Natural killer cell (primary cell): ENCODE measurements around the gene BYSL. TPM values are rescaled to one million over a fixed set of nuclear protein-coding genes. Genes with fewer than 3 reads are reported as not detected.
"Not testable (repeated sequence)": the region's sequence is repeated elsewhere in the genome, so short reads cannot be mapped to it uniquely, and the experiment has no call there.

Experiments
- ATAC-seq, 3 donors: fragments of 150-1000 bp in 2 of 3; fragments of 200-7000 bp in 1 of 3; cut with Tn5 transposase; 1 replicate in 1 of 3; 2 replicates in 2 of 3; pipeline ENCODE4 v1.10.0; 2021; ENCODE audit warnings: mild to moderate bottlenecking in 2 of 3, moderate library complexity in 2 of 3
- DNase-seq, 2 donors: peaks; one replicate each; pipeline versions ENCODE4 v3.0.0 to v3.0.0-alpha.2; 2013 to 2021; ENCODE audit warnings: mixed read lengths in 1 of 2
- H3K27ac ChIP-seq: one replicate; pipeline ENCODE4 v1.5.1; 2013; ENCODE audit warnings: mild to moderate bottlenecking, low read length
- H3K27me3 ChIP-seq: one replicate; pipeline ENCODE4 v1.6.1; 2013; ENCODE audit warnings: low read length; ENCODE audit not compliant: control insufficient read depth, insufficient read depth
- H3K36me3 ChIP-seq: one replicate; pipeline ENCODE4 v1.6.1; 2013; ENCODE audit warnings: low read length; ENCODE audit not compliant: control insufficient read depth, insufficient read depth
- H3K4me1 ChIP-seq: one replicate; pipeline ENCODE4 v1.6.1; 2013; ENCODE audit warnings: low read length; ENCODE audit not compliant: control insufficient read depth, insufficient read depth
- H3K4me3 ChIP-seq: one replicate; pipeline ENCODE4 v1.5.1; 2013; ENCODE audit warnings: low read length
- H3K9me3 ChIP-seq: one replicate; pipeline ENCODE4 v1.6.1; 2013; ENCODE audit warnings: low read length; ENCODE audit not compliant: control insufficient read depth, insufficient read depth
- H3K27ac Mint-ChIP-seq, 2 donors: one replicate each; pipeline ENCODE4 v1.8.0; 2022; ENCODE audit warnings: mild to moderate bottlenecking in 2 of 2, mixed read lengths in 2 of 2, moderate library complexity in 1 of 2
- H3K27me3 Mint-ChIP-seq, 2 donors: one replicate each; pipeline ENCODE4 v1.8.0; 2022; ENCODE audit warnings: low read depth in 2 of 2, mixed read lengths in 2 of 2
- H3K36me3 Mint-ChIP-seq: one replicate; pipeline ENCODE4 v1.8.0; 2022; ENCODE audit warnings: mixed read lengths
- H3K4me1 Mint-ChIP-seq, 2 donors: one replicate each; pipeline ENCODE4 v1.8.0; 2022; ENCODE audit warnings: mixed read lengths in 2 of 2
- H3K4me3 Mint-ChIP-seq: one replicate; pipeline ENCODE4 v1.8.0; 2022; ENCODE audit warnings: mild to moderate bottlenecking, moderate library complexity, mixed read lengths
- H3K9me3 Mint-ChIP-seq, 2 donors: one replicate each; pipeline ENCODE4 v1.8.0; 2022; ENCODE audit warnings: mixed read lengths in 2 of 2
- WGBS: methylation state at CpG from one replicate; pipeline ENCODE4 v1.1.7; 2013; ENCODE audit warnings: missing lambda C conversion rate; ENCODE audit not compliant: insufficient coverage; 5-methylcytosine and 5-hydroxymethylcytosine counted together
- intact Hi-C: fragments of 100-400 bp; cut with micrococcal nuclease; formaldehyde crosslinking; loops from one replicate; pipeline ENCODE4 v1.14.2; 2022
- total RNA-seq, 4 donors: library from RNA; stranded (reverse); fragments of 120-200 nt in 1 of 4; gene quantifications; one replicate each; pipeline versions ENCODE4 v1.2.3 to v1.2.4, GENCODE V29; 2013 to 2022
- TF ChIP-seq, protein P1 (sequence below): fragments of 200-600 bp; IDR thresholded peaks from one replicate; pipeline ENCODE4 v1.8.0; 2022; ENCODE audit warnings: antibody characterized with exemption

BYSL gene
- total RNA-seq, 3 donors from 2014 or later (not counting 1 experiment from before 2014, with no cell fraction given) = 5.4 to 11.6 (median 5.7) TPM

DNA sequence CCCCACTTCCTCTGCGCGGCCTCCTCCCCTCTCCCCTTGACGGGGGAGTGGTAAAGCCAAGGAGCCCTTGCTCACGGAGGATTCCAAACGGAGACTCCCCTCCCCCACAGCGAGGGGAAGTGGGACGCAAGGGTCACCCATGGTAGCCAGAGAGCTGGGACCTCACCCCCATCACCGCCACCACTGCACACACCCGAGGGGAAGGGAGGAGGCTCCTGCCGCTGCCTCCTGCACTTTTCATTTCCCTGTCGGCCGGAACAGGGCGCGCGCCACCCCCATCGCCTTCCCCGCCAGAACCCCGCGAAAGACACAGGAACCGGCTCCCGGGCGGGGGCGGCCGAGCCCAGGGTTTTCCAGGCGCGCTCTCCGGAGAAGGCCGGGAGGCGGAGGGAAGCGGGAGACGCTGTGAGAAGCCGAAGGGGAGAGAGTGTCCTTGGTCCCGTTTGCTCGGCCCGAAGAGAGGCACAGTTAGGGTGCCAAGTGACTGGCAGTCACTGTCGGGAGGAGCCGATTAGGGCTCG lies 19.5 kb downstream of the BYSL start:
- Histone ChIP-seq H3K9me3 (no peaks in the 10 kb centered on the region), H3K36me3 (peaks cover 23% of the 10 kb centered on the region), H3K4me3 (peak overlapping the region; percentile 92), H3K27me3 (no peaks in the 10 kb centered on the region), H3K27ac (peak overlapping the region; percentile 61), H3K4me1 (peaks cover 62% of the 10 kb centered on the region)
- intact Hi-C loops = no loop called here
- under 1% methylated on average over 34 of the region's 38 CpGs for WGBS
- Mint-ChIP-seq H3K4me1 (peaks cover 58 to 70% of the 10 kb centered on the region in 2 donors), H3K27ac (peak overlapping the region; percentile 88 to 95), H3K4me3 (peak overlapping the region; percentile 97), H3K27me3 (no peaks in the 10 kb centered on the region), H3K36me3 (peaks cover 7% of the 10 kb centered on the region), H3K9me3 (no peaks in the 10 kb centered on the region)
- TF ChIP-seq, protein P1, sequence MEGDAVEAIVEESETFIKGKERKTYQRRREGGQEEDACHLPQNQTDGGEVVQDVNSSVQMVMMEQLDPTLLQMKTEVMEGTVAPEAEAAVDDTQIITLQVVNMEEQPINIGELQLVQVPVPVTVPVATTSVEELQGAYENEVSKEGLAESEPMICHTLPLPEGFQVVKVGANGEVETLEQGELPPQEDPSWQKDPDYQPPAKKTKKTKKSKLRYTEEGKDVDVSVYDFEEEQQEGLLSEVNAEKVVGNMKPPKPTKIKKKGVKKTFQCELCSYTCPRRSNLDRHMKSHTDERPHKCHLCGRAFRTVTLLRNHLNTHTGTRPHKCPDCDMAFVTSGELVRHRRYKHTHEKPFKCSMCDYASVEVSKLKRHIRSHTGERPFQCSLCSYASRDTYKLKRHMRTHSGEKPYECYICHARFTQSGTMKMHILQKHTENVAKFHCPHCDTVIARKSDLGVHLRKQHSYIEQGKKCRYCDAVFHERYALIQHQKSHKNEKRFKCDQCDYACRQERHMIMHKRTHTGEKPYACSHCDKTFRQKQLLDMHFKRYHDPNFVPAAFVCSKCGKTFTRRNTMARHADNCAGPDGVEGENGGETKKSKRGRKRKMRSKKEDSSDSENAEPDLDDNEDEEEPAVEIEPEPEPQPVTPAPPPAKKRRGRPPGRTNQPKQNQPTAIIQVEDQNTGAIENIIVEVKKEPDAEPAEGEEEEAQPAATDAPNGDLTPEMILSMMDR = no peak
- DNase-seq (peak; percentile 38 to 68), ATAC-seq (no peak)

DNA sequence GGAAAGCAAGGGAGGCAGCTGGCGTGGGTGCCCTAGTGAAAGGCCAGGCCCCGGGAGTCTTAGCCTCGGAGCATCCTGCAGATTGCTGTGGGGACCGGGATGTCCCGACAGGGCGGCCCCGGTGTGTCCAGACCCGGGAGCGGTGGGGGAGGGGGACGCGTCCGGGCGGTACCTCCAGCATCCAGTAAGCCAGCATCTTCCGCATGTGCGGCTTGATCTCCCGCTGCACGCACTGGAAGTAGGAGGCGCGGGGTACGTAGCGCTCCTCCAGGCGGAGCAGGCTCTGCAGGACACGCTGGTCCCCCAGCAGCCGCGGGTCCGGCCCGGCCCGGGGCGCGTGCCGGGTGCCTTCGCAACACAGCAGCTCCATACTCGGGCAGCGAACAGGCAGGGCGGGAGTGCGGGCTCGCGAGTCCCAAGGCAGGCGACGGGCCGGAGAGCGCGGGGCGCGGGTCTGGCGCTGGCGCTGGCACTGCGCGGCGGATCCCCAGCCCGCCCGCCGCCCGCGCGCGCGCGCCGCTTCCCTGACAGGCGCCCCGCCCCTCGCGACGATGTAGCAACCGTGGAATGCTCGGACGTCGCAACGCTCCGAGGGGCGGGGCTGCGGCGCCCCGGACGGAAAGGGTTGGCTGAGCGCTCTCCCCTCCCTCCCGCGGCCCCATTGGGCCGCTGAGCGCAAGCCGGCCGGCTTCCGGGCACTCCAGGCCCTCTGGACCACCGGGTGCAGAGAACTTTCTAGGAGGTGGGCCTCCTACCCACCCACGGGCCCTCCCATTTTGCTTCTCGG lies 20.2 kb downstream of the BYSL start, which contains the start of gene CCND3:
Gene CCND3, minus strand, starts transcription at position 529 of the 787 bp plus-strand sequence. Its CDS starts 159 bp downstream, at position 370.
- Histone ChIP-seq H3K27me3 (no peaks in the 10 kb centered on the region), H3K4me3 (peak within 1 kb of the TSS; percentile 92), H3K9me3 (no peaks in the 10 kb centered on the region), H3K36me3 (peaks cover 19% of the 10 kb centered on the region), H3K4me1 (peaks cover 61% of the 10 kb centered on the region), H3K27ac (peak within 1 kb of the TSS; percentile 62)
- TF ChIP-seq, protein P1 = no peak
- Mint-ChIP-seq H3K4me1 (peaks cover 55 to 67% of the 10 kb centered on the region in 2 donors), H3K9me3 (no peaks in the 10 kb centered on the region), H3K36me3 (peaks cover 3% of the 10 kb centered on the region), H3K27ac (peak within 1 kb of the TSS; percentile 88 to 95), H3K4me3 (peak within 1 kb of the TSS; percentile 97), H3K27me3 (no peaks in the 10 kb centered on the region)
- intact Hi-C loops = no loop called here
- DNase-seq = peak; percentile 83 to 91
- under 1% methylated on average over 87 of the region's 87 CpGs for WGBS
- ATAC-seq = peak; percentile 85 to 93 (median 90)

DNA sequence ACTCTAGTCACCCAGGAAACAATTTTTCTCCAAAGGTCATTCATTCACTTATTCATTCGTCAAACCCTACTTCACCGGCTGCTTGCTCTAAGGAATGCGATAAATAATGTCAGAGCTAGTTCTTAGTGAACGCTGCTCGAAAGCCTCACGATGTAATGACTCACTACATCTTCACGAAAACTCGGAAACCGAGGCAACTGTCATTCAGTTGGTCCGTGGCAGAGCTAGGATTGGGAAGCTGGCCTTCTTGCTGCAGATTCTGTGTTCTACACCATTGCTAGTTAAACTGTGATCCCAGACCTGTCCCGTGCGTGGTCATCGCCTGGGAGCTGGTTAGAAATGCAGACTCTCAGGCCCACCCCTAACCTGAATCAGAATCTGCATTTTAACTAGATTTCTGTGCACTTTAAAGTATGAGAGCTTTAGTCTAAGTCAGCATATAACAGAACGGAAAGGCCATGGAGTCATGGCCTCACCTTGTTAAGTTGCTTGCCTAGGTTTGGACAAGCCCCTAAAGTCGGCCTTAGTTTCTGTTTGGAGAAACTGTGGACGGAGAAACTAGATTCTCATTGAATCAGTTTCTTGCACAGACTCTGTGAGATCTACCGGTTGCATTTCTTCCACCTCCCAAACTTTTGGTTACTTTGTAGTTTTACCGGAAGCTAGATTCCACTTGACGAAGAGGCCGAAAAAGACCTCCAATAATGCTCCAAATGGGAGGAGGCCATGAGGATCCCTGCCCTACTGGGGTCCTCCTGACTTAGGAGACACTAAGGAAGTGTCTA lies 21.0 kb downstream of the BYSL start:
- DNase-seq (peak in 1 of 2 donors; percentile 66), ATAC-seq (peak; percentile 8 to 32 (median 27))
- H3K9me3 Mint-ChIP-seq = no peaks in the 10 kb centered on the region
- H3K36me3 ChIP-seq = peaks cover 11% of the 10 kb centered on the region
- H3K36me3 Mint-ChIP-seq = no peaks in the 10 kb centered on the region
- peak overlapping the region; percentile 88 to 90 for H3K27ac Mint-ChIP-seq
- WGBS = 37% methylated on average over 20 of the region's 20 CpGs
- H3K4me1 Mint-ChIP-seq = peaks cover 49 to 62% of the 10 kb centered on the region in 2 donors
- H3K27me3 ChIP-seq = no peaks in the 10 kb centered on the region
- peaks cover 53% of the 10 kb centered on the region for H3K4me1 ChIP-seq
- H3K4me3 Mint-ChIP-seq = peak overlapping the region; percentile 97
- intact Hi-C loops = no loop called here
- H3K9me3 ChIP-seq = no peaks in the 10 kb centered on the region
- H3K4me3 ChIP-seq = peak overlapping the region; percentile 92
- TF ChIP-seq, protein P1 = no peak
- H3K27me3 Mint-ChIP-seq = no peaks in the 10 kb centered on the region
- H3K27ac ChIP-seq = peak overlapping the region; percentile 62

DNA sequence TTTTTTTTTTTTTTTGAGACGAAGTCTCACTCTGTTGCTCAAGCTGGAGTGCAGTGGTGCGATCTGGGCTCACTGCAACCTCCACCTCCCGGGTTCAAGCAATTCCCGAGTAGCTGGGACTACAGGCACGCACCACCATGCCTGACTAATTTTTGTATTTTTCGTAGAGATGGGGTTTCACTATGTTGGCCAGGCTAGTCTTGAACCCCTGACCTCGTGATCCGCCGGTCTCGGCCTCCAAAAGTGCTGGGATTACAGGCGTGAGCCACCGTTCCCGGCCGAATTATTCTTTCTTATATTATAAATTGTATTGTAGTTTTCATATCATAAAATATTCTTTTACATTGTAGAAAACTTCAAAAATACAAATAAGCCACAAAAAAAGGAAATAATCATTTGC lies 21.6 kb downstream of the BYSL start:
- intact Hi-C loops, H3K9me3 Mint-ChIP-seq, H3K4me3 Mint-ChIP-seq, H3K4me3 ChIP-seq, H3K36me3 Mint-ChIP-seq, H3K27me3 Mint-ChIP-seq, H3K9me3 ChIP-seq, H3K36me3 ChIP-seq, H3K27me3 ChIP-seq, ATAC-seq, DNase-seq, H3K27ac ChIP-seq: not testable (repeated sequence)
- H3K27ac Mint-ChIP-seq = peak overlapping the region; percentile 88 to 90
- H3K4me1 Mint-ChIP-seq = peaks cover 49 to 62% of the 10 kb centered on the region in 2 donors
- H3K4me1 ChIP-seq = peaks cover 47% of the 10 kb centered on the region
- 93% methylated on average over 10 of the region's 14 CpGs for WGBS
